Naive thymus-derived CD8-positive, alpha-beta T cell (primary cell): ENCODE results near the gene HHAT. TPM values are rescaled to one million over a fixed set of nuclear protein-coding genes. Genes with fewer than 3 reads are reported as not detected.

Experiments
- ATAC-seq, 2 donors: fragments of 150-1000 bp; cut with Tn5 transposase in 1 of 2; sonication (Bioruptor Pico), chemical (Tn5 transposase) in 1 of 2; 1 replicate in 1 of 2; 2 replicates in 1 of 2; pipeline ENCODE4 v1.10.0; 2021; ENCODE audit warnings: mild to moderate bottlenecking in 2 of 2, moderate library complexity in 2 of 2
- POLR2A ChIA-PET: fragments of 350-600 bp; sonication (Branson Sonifier 250); formaldehyde crosslinking; loops from one replicate; lab custom pipeline; 2021; ENCODE audit warnings: antibody characterized with exemption; lab: Charles Lee
- DNase-seq, 10 donors: peaks; one replicate each; pipeline versions ENCODE4 v3.0.0 to v3.0.0-alpha.2; 2020 to 2022
- H3K27ac Mint-ChIP-seq, 10 donors: one replicate each; pipeline ENCODE4 v1.8.0; 2020 to 2022; ENCODE audit warnings: mild to moderate bottlenecking in 10 of 10, mixed read lengths in 10 of 10, moderate library complexity in 4 of 10, inconsistent platforms in 1 of 10
- H3K27me3 Mint-ChIP-seq, 5 donors: one replicate each; pipeline ENCODE4 v1.8.0; 2021 to 2022; ENCODE audit warnings: mixed read lengths in 5 of 5
- H3K36me3 Mint-ChIP-seq, 3 donors: one replicate each; pipeline ENCODE4 v1.8.0; 2020 to 2022; ENCODE audit warnings: mixed read lengths in 3 of 3, mild to moderate bottlenecking in 2 of 3, inconsistent platforms in 1 of 3
- H3K4me1 Mint-ChIP-seq, 4 donors: one replicate each; pipeline ENCODE4 v1.8.0; 2021 to 2022; ENCODE audit warnings: mixed read lengths in 4 of 4
- H3K4me3 Mint-ChIP-seq, 10 donors: one replicate each; pipeline ENCODE4 v1.8.0; 2020 to 2022; ENCODE audit warnings: mild to moderate bottlenecking in 10 of 10, mixed read lengths in 10 of 10, moderate library complexity in 6 of 10, inconsistent platforms in 1 of 10
- H3K9me3 Mint-ChIP-seq, 9 donors: one replicate each; pipeline ENCODE4 v1.8.0; 2020 to 2022; ENCODE audit warnings: mixed read lengths in 9 of 9, mild to moderate bottlenecking in 3 of 9, inconsistent platforms in 1 of 9, moderate library complexity in 1 of 9
- polyA plus RNA-seq, 3 donors: library from polyadenylated mRNA; unstranded; fragments of 300-500 nt; fragmentation: Illumina TruSeq; gene quantifications; one replicate each; pipeline ENCODE4 v1.2.3, GENCODE V29; 2021
- total RNA-seq, 8 experiments: library from RNA in 2 of 8; stranded (reverse) in 2 of 8; gene quantifications; one replicate each; pipeline ENCODE4 v1.2.3 and lab custom pipeline; 2021 to 2026

Gene HHAT
- total and polyA plus RNA-seq, 5 experiments from 2014 or later, result 0.74 to 1.8 (median 1.5) TPM

DNA sequence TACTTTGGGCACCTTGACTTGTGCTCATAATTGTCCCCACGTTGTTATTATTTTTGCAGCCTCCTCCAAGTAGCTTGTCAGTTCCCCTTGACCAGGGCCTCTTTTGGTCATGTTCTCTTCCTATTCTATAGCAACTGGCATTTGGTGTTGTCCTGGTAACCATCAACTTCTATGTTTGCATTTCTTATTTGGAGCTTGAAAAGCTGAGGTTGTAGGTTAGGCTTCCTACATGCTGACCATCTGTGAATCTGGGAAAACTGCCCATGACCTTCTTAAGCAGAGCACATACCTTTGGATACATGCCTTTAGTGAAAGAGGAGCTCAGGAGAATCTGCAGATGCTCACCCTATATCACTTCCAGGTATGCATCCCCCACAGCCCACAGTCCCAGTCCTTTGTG is 160.8 kb downstream of the HHAT start:
- Mint-ChIP-seq H3K27ac (no peak overlapping the region), H3K9me3 (no peaks in the 10 kb centered on the region), H3K36me3 (peaks cover 0 to 3% (median 0%) of the 10 kb centered on the region in 3 donors), H3K27me3 (peaks cover 0 to 7% (median 0%) of the 10 kb centered on the region in 5 donors), H3K4me3 (no peak overlapping the region), H3K4me1 (peaks cover 0 to 1% (median 0%) of the 10 kb centered on the region in 4 donors)
- no peak for DNase-seq
- ATAC-seq, result no peak
- POLR2A ChIA-PET, result no interaction called here

GRCh38 chr1:210490781-210491180 is 162.1 kb downstream of the HHAT start:
- no peak overlapping the region for H3K4me3 Mint-ChIP-seq
- H3K27ac Mint-ChIP-seq, result no peak overlapping the region
- no peak for DNase-seq
- H3K36me3 Mint-ChIP-seq, result no peaks in the 10 kb centered on the region
- POLR2A ChIA-PET, result no interaction called here
- ATAC-seq, result no peak
- H3K4me1 Mint-ChIP-seq, result peaks cover 0 to 1% (median 0%) of the 10 kb centered on the region in 4 donors
- peaks cover 0 to 7% (median 0%) of the 10 kb centered on the region in 5 donors for H3K27me3 Mint-ChIP-seq
- H3K9me3 Mint-ChIP-seq, result no peaks in the 10 kb centered on the region

DNA sequence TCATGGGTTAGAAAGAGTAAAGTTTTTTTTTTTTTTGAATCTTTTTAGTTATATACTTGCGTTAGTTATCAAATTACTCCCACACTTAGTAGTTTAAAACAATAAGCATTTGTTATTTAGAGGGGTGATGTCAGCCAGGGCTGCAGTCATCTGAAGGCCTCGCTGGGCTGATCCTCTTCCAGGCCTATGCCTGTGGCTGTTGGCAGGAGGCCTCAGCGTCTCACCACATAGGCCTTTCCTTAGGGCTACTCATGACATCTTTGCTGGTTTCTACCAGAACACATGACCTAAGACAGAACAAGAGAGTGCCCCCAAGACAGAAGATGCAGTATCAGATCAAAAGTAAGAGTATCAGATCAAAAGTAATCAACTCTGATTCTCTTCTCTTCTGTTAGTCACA is 167.4 kb downstream of the HHAT start:
- ATAC-seq, result no peak
- no peaks in the 10 kb centered on the region for H3K9me3 Mint-ChIP-seq
- H3K4me3 Mint-ChIP-seq, result no peak overlapping the region
- no peaks in the 10 kb centered on the region for H3K4me1 Mint-ChIP-seq
- POLR2A ChIA-PET, result no interaction called here
- DNase-seq, result no peak
- H3K36me3 Mint-ChIP-seq, result no peaks in the 10 kb centered on the region
- peaks cover 0 to 4% (median 0%) of the 10 kb centered on the region in 5 donors for H3K27me3 Mint-ChIP-seq
- no peak overlapping the region for H3K27ac Mint-ChIP-seq

DNA sequence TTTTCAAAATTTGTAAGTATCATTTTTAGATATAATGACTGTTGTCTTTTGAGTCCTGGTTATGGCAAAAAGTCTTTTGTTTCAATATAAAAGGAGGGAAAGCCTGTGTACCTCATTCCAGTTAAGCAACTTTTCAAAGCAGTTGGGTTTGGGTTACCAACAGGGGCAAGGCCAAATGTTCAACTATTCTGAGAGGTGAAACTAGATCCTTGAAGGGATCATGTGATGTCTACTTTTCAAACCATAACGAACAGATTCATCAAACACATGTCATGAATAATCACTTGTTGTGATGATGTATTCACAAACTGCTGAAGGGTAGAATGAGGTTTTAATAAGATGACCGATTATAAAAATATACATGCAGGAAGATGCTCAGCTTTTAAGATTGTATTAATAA is 171.3 kb downstream of the HHAT start:
- H3K27ac Mint-ChIP-seq, result no peak overlapping the region
- H3K36me3 Mint-ChIP-seq, result no peaks in the 10 kb centered on the region
- ATAC-seq (no peak), DNase-seq (no peak)
- H3K4me1 Mint-ChIP-seq, result peaks cover 0 to 2% (median 0%) of the 10 kb centered on the region in 4 donors
- no peaks in the 10 kb centered on the region for H3K9me3 Mint-ChIP-seq
- POLR2A ChIA-PET, result no interaction called here
- peaks cover 0 to 3% (median 0%) of the 10 kb centered on the region in 5 donors for H3K27me3 Mint-ChIP-seq
- H3K4me3 Mint-ChIP-seq, result no peak overlapping the region

DNA sequence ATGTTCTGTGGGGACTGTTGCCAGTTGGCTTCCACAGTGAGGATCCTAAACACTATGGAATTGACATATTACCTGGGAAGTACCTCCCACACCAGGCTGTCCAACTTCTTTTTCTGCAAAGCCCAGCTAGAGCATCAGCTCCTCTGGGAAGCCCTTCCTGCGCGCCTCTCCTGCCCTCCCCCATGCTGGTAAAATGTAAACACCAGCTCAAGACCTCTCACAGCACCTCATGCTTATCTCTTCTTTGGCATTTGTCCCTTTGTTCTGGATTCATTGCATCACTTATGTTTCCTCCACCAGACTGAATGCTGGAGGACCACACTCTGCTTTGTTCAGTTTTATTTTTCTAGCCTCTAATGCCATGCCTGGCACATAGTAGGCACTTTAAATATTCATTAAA is 172.1 kb downstream of the HHAT start:
- POLR2A ChIA-PET, result no interaction called here
- H3K4me1 Mint-ChIP-seq, result peaks cover 0 to 2% (median 0%) of the 10 kb centered on the region in 4 donors
- H3K27me3 Mint-ChIP-seq, result peaks cover 0 to 3% (median 0%) of the 10 kb centered on the region in 5 donors
- no peak overlapping the region for H3K27ac Mint-ChIP-seq
- H3K9me3 Mint-ChIP-seq, result no peaks in the 10 kb centered on the region
- no peak for ATAC-seq
- no peak overlapping the region for H3K4me3 Mint-ChIP-seq
- no peaks in the 10 kb centered on the region for H3K36me3 Mint-ChIP-seq
- DNase-seq, result no peak

- Mint-ChIP-seq H3K4me3 (no peak overlapping the region), H3K4me1 (peaks cover 0 to 2% (median 0%) of the 10 kb centered on the region in 4 donors), H3K27ac (no peak overlapping the region), H3K36me3 (no peaks in the 10 kb centered on the region), H3K9me3 (no peaks in the 10 kb centered on the region), H3K27me3 (peaks cover 0 to 3% (median 0%) of the 10 kb centered on the region in 5 donors)
- POLR2A ChIA-PET, result no interaction called here
- ATAC-seq (no peak), DNase-seq (no peak)
These were observed 175.6 kb downstream of the HHAT start for GRCh38 chr1:210504286-210504685.

GRCh38 chr1:210505601-210506496 is 177.1 kb downstream of the HHAT start:
- Mint-ChIP-seq H3K4me1 (peaks cover 0 to 2% (median 0%) of the 10 kb centered on the region in 4 donors), H3K9me3 (no peaks in the 10 kb centered on the region), H3K4me3 (no peak overlapping the region), H3K27ac (no peak overlapping the region), H3K36me3 (no peaks in the 10 kb centered on the region), H3K27me3 (peaks cover 0 to 3% (median 0%) of the 10 kb centered on the region in 5 donors)
- POLR2A ChIA-PET, result no interaction called here
- no peak for DNase-seq
- no peak for ATAC-seq

- DNase-seq, result no peak
- Mint-ChIP-seq H3K9me3 (no peaks in the 10 kb centered on the region), H3K4me1 (peaks cover 0 to 2% (median 0%) of the 10 kb centered on the region in 4 donors), H3K4me3 (no peak overlapping the region), H3K36me3 (no peaks in the 10 kb centered on the region), H3K27me3 (peaks cover 0 to 3% (median 0%) of the 10 kb centered on the region in 5 donors), H3K27ac (no peak overlapping the region)
- no peak for ATAC-seq
- POLR2A ChIA-PET, result no interaction called here
These were observed 178.0 kb downstream of the HHAT start for GRCh38 chr1:210506689-210507088.

DNA sequence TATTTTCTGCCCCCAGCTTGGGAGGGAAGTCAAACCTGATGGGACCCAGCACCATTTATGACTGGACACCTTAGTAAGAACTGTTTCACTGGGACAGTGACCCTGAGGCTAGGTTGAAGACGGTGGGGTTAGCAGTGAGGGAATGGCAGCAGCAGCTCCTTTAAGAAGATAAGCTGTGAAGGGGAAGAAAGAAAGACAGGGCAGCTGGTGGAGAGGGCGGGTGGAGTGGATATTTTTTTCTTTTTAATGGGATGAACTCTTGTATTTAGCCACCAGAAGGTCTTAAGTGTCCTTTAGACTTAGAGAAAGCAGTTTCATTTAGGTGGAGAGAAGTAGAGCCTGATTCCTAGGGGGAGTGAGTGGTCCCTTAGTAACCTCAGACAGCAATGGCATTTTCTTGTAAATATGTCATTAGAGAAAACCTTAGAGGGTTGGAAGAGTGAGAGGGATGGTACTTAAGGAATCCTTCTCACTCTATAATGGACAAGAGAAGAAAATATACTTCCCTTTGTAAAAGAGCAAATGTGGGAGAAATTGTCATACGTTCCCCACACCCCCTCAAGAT is 187.5 kb downstream of the HHAT start:
- H3K9me3 Mint-ChIP-seq, result peaks cover 0 to 2% (median 0%) of the 10 kb centered on the region in 9 donors
- no peak overlapping the region for H3K4me3 Mint-ChIP-seq
- no peak for ATAC-seq
- no peak overlapping the region for H3K27ac Mint-ChIP-seq
- DNase-seq, result no peak
- H3K27me3 Mint-ChIP-seq, result no peaks in the 10 kb centered on the region
- POLR2A ChIA-PET, result no interaction called here
- peaks cover 0 to 4% (median 0%) of the 10 kb centered on the region in 3 donors for H3K36me3 Mint-ChIP-seq
- no peaks in the 10 kb centered on the region for H3K4me1 Mint-ChIP-seq

DNA sequence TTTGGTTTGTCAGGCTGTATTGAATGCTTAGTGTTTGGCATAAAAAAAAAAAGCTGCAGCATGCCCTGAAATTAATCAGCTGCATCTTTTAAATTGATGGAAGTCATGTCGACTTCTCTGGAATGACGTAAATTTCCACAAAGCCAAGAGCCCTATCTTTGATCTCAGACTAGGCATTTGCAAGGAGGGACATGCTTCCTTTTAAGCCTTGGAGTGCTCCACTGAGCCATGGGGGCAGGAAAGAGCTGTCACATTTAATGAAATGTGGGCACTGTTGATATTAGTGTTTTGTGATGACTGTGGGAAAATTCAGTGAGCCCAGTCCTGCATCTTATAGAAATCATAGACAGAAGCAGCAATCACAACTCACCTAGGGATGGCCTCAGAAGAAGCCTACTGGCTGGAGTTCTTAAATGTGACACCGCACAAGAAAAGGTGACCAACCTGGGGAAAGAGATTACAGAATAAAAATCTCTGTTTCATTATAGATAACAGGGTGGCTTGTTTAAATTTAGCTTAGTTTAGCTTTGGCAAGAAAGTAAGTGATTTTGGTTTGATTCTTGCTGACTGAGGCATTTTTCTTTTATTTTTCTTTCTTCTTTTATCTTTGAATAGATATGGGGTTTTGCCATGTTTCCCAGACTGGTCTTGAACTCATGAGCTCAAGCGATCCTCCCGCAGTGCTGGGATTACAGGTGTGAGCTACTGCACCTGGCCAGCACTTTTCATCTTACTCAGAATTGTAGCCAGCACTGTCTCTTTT is 188.2 kb downstream of the HHAT start:
- Mint-ChIP-seq H3K4me1 (no peaks in the 10 kb centered on the region), H3K9me3 (peaks cover 0 to 2% (median 0%) of the 10 kb centered on the region in 9 donors), H3K4me3 (no peak overlapping the region), H3K27ac (no peak overlapping the region), H3K27me3 (no peaks in the 10 kb centered on the region), H3K36me3 (peaks cover 0 to 4% (median 0%) of the 10 kb centered on the region in 3 donors)
- ATAC-seq (no peak), DNase-seq (no peak)
- POLR2A ChIA-PET, result no interaction called here

GRCh38 chr1:210523830-210524229 is 195.1 kb downstream of the HHAT start:
- POLR2A ChIA-PET, result no interaction called here
- Mint-ChIP-seq H3K4me1 (no peaks in the 10 kb centered on the region), H3K27me3 (peaks cover 0 to 7% (median 0%) of the 10 kb centered on the region in 5 donors), H3K4me3 (no peak overlapping the region), H3K9me3 (peaks cover 0 to 2% (median 0%) of the 10 kb centered on the region in 9 donors), H3K36me3 (no peaks in the 10 kb centered on the region), H3K27ac (no peak overlapping the region)
- no peak for ATAC-seq
- DNase-seq, result no peak

DNA sequence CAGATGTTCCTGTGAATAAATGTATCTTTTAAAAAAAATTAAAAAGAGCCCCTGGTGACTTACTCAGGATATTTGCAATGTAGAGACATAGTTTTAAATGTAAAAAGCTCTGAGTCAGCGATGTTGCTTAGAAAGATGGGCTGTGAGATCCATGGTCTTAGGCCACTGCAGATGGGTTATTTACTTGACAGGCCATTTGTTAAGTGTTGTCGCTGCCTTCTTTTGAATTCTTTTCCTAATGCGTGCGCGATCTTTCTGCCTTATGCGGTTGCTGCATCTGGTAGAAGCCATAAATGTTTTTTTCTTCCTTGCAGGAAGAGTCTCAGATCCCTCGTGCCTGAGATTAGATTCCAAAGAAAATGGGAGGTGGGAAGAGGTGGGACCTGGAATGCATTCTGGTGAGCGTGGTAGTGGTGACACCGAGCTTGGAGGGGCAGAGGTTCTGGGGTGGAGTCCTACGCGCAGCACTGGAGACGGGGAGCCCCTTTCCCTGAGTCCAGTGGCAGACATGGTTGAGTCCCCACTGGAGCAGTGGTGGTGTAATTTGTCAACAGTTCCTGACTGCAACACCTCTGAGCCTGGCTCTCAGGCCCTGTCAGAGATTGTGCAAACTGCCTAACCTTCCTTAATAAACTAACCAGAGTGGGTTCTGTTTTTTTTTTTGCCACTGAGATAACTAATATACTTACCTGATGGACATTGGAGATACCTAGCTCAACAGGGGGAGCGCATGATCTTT is 197.2 kb downstream of the HHAT start:
- no peak for DNase-seq
- H3K4me3 Mint-ChIP-seq, result no peak overlapping the region
- no peak for ATAC-seq
- H3K27ac Mint-ChIP-seq, result no peak overlapping the region
- POLR2A ChIA-PET, result no interaction called here
- H3K27me3 Mint-ChIP-seq, result peaks cover 0 to 7% (median 0%) of the 10 kb centered on the region in 5 donors
- no peaks in the 10 kb centered on the region for H3K4me1 Mint-ChIP-seq
- no peaks in the 10 kb centered on the region for H3K9me3 Mint-ChIP-seq
- H3K36me3 Mint-ChIP-seq, result no peaks in the 10 kb centered on the region
